Lower leg skin (tissue), 4 donors: Measurements from ENCODE around the gene CDR2. TPM values are rescaled to one million over a fixed set of nuclear protein-coding genes. Genes with fewer than 3 reads are reported as not detected.
"Not testable (repeated sequence)": the region's sequence is repeated elsewhere in the genome, so short reads cannot be mapped to it uniquely, and the experiment has no call there.

Source experiments
- DNase-seq, 2 donors: peaks; one replicate each; pipeline ENCODE4 v3.0.0-alpha.2; 2019; ENCODE audit warnings: low spot score in 2 of 2
- H3K4me3 ChIP-seq: fragments of 200-600 bp; sonication (generic); 2 replicates; pipeline ENCODE4 v1.5.1; 2017; ENCODE audit warnings: mild to moderate bottlenecking, low read depth; ENCODE audit not compliant: poor library complexity, severe bottlenecking
- CTCF ChIP-seq, 3 donors: fragments of 450-650 bp; IDR thresholded peaks; one replicate each; pipeline ENCODE4 v1.5.1; 2016; ENCODE audit warnings: antibody characterized with exemption in 3 of 3, mild to moderate bottlenecking in 3 of 3, moderate library complexity in 2 of 3
- POLR2A ChIP-seq, 2 donors: fragments of 450-650 bp; IDR thresholded peaks; one replicate each; pipeline ENCODE4 v1.6.1; 2016 to 2017; ENCODE audit warnings: antibody characterized with exemption in 2 of 2, mild to moderate bottlenecking in 1 of 2, moderate library complexity in 1 of 2
- WGBS, 2 donors: methylation state at CpG; one replicate each; pipeline ENCODE4 v1.1.5; 2018; 5-methylcytosine and 5-hydroxymethylcytosine counted together
- intact Hi-C: fragments of 100-400 bp; cut with DNase I; formaldehyde crosslinking; loops from one replicate; pipeline ENCODE4 v1.15.0; 2023; ENCODE audit warnings: low total_unique reads
- total RNA-seq, 4 donors: library from RNA; depleted of rRNA; stranded (reverse); fragments of >200 nt; gene quantifications; one replicate each; pipeline ENCODE4 v1.1.0, GENCODE V29; 2016

Gene CDR2
- total RNA-seq, 4 donors from 2014 or later, result 8.5 to 30.3 (median 16.2) TPM

GRCh38 chr16:22418826-22419225 lies 44.4 kb upstream of the CDR2 start:
- intact Hi-C loops, result no loop called here
- no peak for DNase-seq
- WGBS, 2 donors, result 66 to 69% methylated on average over 3 of the region's 3 CpGs
- no peak overlapping the region for H3K4me3 ChIP-seq
- TF ChIP-seq POLR2A (IDR thresholded peaks at IDR 0.05) (no peak), CTCF (IDR thresholded peaks at IDR 0.05) (no peak)

- 88 to 91% methylated on average over 6 of the region's 6 CpGs for WGBS, 2 donors
- DNase-seq, H3K4me3 ChIP-seq, intact Hi-C loops: not testable (repeated sequence)
Measured at GRCh38 chr16:22417798-22418197, 43.4 kb upstream of the CDR2 start.

GRCh38 chr16:22417019-22417418 lies 42.6 kb upstream of the CDR2 start:
- 80 to 93% methylated on average over 4 of the region's 4 CpGs for WGBS, 2 donors
- no peak overlapping the region for H3K4me3 ChIP-seq
- DNase-seq, result no peak
- no peak for TF ChIP-seq POLR2A (IDR thresholded peaks at IDR 0.05)
- no peak for TF ChIP-seq CTCF (IDR thresholded peaks at IDR 0.05)
- intact Hi-C loops, result no loop called here

- TF ChIP-seq CTCF (IDR thresholded peaks at IDR 0.05), result no peak
- TF ChIP-seq POLR2A (IDR thresholded peaks at IDR 0.05), result no peak
- 93 to 95% methylated on average over 7 of the region's 7 CpGs for WGBS, 2 donors
- DNase-seq, result no peak
- H3K4me3 ChIP-seq, result no peak overlapping the region
- intact Hi-C loops, result no loop called here
Measured at GRCh38 chr16:22413819-22414218, 39.4 kb upstream of the CDR2 start.

GRCh38 chr16:22407486-22407885 lies 33.1 kb upstream of the CDR2 start:
- WGBS, 2 donors, result 95 to 97% methylated on average over 2 of the region's 2 CpGs
- no peak for DNase-seq
- TF ChIP-seq CTCF (IDR thresholded peaks at IDR 0.05), result no peak
- no peak for TF ChIP-seq POLR2A (IDR thresholded peaks at IDR 0.05)
- no peak overlapping the region for H3K4me3 ChIP-seq
- intact Hi-C loops, result no loop called here

- no peak overlapping the region for H3K4me3 ChIP-seq
- DNase-seq, result no peak
- intact Hi-C loops, result no loop called here
- TF ChIP-seq CTCF (IDR thresholded peaks at IDR 0.05) (no peak), POLR2A (IDR thresholded peaks at IDR 0.05) (no peak)
Measured at GRCh38 chr16:22402191-22402590, 27.8 kb upstream of the CDR2 start.
